SK-N-MC (cell line): ENCODE data around the gene GNAQ.
"Not testable (repeated sequence)": the region's sequence is repeated elsewhere in the genome, so short reads cannot be mapped to it uniquely, and the experiment has no call there.

ENCODE experiments used
- DNase-seq: peaks from one replicate; pipeline ENCODE4 v3.0.0-alpha.2; 2011; ENCODE audit warnings: low read depth, low spot score
- H3K27ac ChIP-seq: fragments of 200-600 bp; sonication (generic); 2 replicates; pipeline ENCODE4 v1.5.1; 2016; ENCODE audit warnings: mixed run types
- H3K36me3 ChIP-seq: fragments of 200-600 bp; sonication (generic); 2 replicates; pipeline ENCODE4 v1.6.1; 2017; ENCODE audit warnings: antibody characterized with exemption, low read length, mixed read lengths; ENCODE audit not compliant: insufficient read depth
- H3K4me3 ChIP-seq: fragments of 200-600 bp; sonication (generic); 2 replicates; pipeline ENCODE4 v1.5.1; 2016
- H3K9ac ChIP-seq: fragments of 200-600 bp; sonication (generic); 2 replicates; pipeline ENCODE4 v1.8.0; 2017; ENCODE audit warnings: mixed run types, mixed read lengths; ENCODE audit not compliant: insufficient read length
- H3K9me3 ChIP-seq: fragments of 200-600 bp; sonication (generic); 2 replicates; pipeline ENCODE4 v1.6.1; 2017; ENCODE audit warnings: low read depth, mild to moderate bottlenecking, antibody characterized with exemption, low read length, moderate library complexity, mixed read lengths
- EZH2 ChIP-seq: fragments of 200-600 bp; sonication (generic); IDR thresholded peaks from one replicate; pipeline ENCODE4 v1.6.1; 2017; ENCODE audit warnings: antibody characterized with exemption
- FOXP2 ChIP-seq: optimal IDR thresholded peaks from 2 replicates; pipeline ENCODE3; 2011; ENCODE audit warnings: mild to moderate bottlenecking, moderate library complexity; ENCODE audit not compliant: insufficient read depth; ENCODE audit errors: extremely low read length, control extremely low read depth
- POLR2AphosphoS5 ChIP-seq: IDR thresholded peaks from 2 replicates; pipeline ENCODE4 v1.6.1; 2012; ENCODE audit warnings: mild to moderate bottlenecking, low read depth, low read length, borderline replicate concordance

The GNAQ gene

DNA sequence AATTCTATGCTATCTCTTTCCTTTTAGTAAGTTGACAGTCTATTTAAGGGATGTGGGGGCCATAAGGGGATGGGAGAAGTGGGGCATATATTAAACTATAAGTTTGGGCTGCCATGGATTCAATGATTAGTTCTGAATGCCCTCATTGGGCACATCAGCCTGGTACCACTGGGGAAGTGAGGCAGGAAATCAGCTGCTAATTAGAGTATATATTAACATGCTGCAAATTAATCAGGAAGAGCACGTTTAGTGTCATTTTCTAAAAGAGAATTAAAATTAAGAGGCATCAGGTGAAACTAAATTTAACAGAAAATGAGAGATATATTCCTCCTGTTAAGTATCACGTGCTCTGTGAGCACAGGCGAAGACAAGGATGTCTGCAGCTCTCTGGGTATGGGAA, 260.4 kb downstream of the GNAQ start:
- Histone ChIP-seq H3K9ac (no peak overlapping the region), H3K27ac (no peak overlapping the region), H3K9me3 (no peaks in the 10 kb centered on the region), H3K4me3 (no peak overlapping the region), H3K36me3 (peaks cover 3% of the 10 kb centered on the region; the same call in 1 of the 2 replicates)
- no peak for TF ChIP-seq POLR2AphosphoS5
- TF ChIP-seq EZH2: no peak
- TF ChIP-seq FOXP2: no peak
- DNase-seq: no peak

GRCh38 chr9:77770340-77770739, 261.3 kb downstream of the GNAQ start:
- Histone ChIP-seq H3K4me3 (no peak overlapping the region), H3K9me3 (0 out of 2 replicates have a peak, but pooled peaks cover 4% of the 10 kb centered on the region), H3K36me3 (peaks cover 6% of the 10 kb centered on the region), H3K27ac (no peak overlapping the region), H3K9ac (no peak overlapping the region)
- TF ChIP-seq POLR2AphosphoS5: no peak
- no peak for TF ChIP-seq FOXP2
- no peak for TF ChIP-seq EZH2
- no peak for DNase-seq

- H3K27ac ChIP-seq: no peak overlapping the region
- TF ChIP-seq FOXP2 (no peak), POLR2AphosphoS5 (no peak), EZH2 (no peak)
- no peak for DNase-seq
- H3K36me3 ChIP-seq: peaks cover 6% of the 10 kb centered on the region
- H3K9me3 ChIP-seq: 0 out of 2 replicates have a peak, but pooled peaks cover 4% of the 10 kb centered on the region
- H3K4me3 ChIP-seq: no peak overlapping the region
- H3K9ac ChIP-seq: no peak overlapping the region
These were observed 262.4 kb downstream of the GNAQ start for GRCh38 chr9:77769246-77769645.

DNA sequence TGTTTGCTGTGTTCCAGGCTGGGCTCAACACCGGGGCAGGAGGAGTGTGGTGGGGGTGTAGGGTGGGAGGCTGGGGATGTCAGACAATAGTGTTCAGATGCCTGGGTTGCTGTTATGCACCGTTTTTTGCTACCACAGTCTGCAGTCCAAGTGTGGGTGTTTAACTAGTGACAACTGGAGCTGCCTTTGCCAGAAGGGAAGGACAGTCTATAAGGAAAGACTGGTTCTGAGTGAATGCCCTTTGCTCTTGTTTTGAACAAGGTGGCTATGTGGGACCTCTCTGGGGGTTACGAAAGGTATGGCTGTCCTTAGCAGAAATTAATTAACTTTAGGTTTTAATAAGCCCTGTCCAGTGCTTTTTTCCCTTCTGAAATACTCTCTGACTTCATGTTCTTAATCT, 265.0 kb downstream of the GNAQ start:
- 0 out of 2 replicates have a peak, but pooled peaks cover 4% of the 10 kb centered on the region for H3K9me3 ChIP-seq
- H3K27ac ChIP-seq: no peak overlapping the region
- no peak for TF ChIP-seq EZH2
- TF ChIP-seq POLR2AphosphoS5: no peak
- no peak for TF ChIP-seq FOXP2
- H3K4me3 ChIP-seq: no peak overlapping the region
- no peak overlapping the region for H3K9ac ChIP-seq
- no peak for DNase-seq
- H3K36me3 ChIP-seq: peaks cover 6% of the 10 kb centered on the region

DNA sequence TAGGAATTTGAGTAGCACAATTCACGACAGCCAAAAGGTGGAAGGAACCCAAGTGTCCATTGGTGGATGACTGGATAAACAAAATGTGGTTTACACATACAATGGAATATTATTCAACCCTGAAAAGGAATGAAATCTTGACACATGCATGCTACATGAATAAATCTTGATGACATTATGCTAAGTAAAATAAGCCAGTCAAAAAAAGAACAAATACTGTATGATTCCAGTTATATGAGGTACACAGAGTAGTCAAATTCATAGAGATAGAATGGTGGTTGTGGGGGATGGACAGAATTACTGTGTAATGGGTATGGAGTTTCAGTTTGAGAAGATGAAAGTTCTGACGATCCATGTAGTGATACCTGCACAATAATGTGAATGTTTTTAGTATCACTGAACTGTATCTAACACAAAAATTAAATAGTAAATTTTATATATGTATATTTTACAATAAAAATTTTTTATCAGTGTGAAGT, 265.8 kb downstream of the GNAQ start:
- H3K9ac ChIP-seq: no peak overlapping the region
- H3K4me3 ChIP-seq: no peak overlapping the region
- TF ChIP-seq FOXP2: no peak
- TF ChIP-seq POLR2AphosphoS5: no peak
- no peak for TF ChIP-seq EZH2
- 0 out of 2 replicates have a peak, but pooled peaks cover 4% of the 10 kb centered on the region for H3K9me3 ChIP-seq
- H3K27ac ChIP-seq: no peak overlapping the region
- DNase-seq: no peak
- H3K36me3 ChIP-seq: peaks cover 6% of the 10 kb centered on the region

GRCh38 chr9:77764894-77765780, 266.5 kb downstream of the GNAQ start:
- Histone ChIP-seq H3K4me3 (no peak overlapping the region), H3K27ac (no peak overlapping the region), H3K9ac (no peak overlapping the region), H3K36me3 (peaks cover 6% of the 10 kb centered on the region), H3K9me3 (0 out of 2 replicates have a peak, but pooled peaks cover 4% of the 10 kb centered on the region)
- TF ChIP-seq FOXP2: no peak
- TF ChIP-seq POLR2AphosphoS5: no peak
- no peak for TF ChIP-seq EZH2
- DNase-seq: peak; percentile 55

- Histone ChIP-seq H3K9me3 (0 out of 2 replicates have a peak, but pooled peaks cover 4% of the 10 kb centered on the region), H3K4me3 (no peak overlapping the region), H3K36me3 (peaks cover 6% of the 10 kb centered on the region), H3K27ac (0 out of 2 replicates have a peak overlapping the region, but pooled peaks have one; percentile 3), H3K9ac (no peak overlapping the region)
- TF ChIP-seq EZH2: no peak
- no peak for TF ChIP-seq FOXP2
- TF ChIP-seq POLR2AphosphoS5: no peak
- no peak for DNase-seq
These were observed 268.0 kb downstream of the GNAQ start for GRCh38 chr9:77763566-77763965.

GRCh38 chr9:77760919-77761318, 270.7 kb downstream of the GNAQ start:
- H3K36me3 ChIP-seq: peaks cover 15% of the 10 kb centered on the region
- not testable (repeated sequence) for H3K9ac ChIP-seq, H3K4me3 ChIP-seq, H3K9me3 ChIP-seq, H3K27ac ChIP-seq, DNase-seq
